Keratinocyte (primary cell): Measurements from ENCODE around the gene RAB11A. TPM values are rescaled to one million over a fixed set of nuclear protein-coding genes. Genes with fewer than 3 reads are reported as not detected.

Source experiments
- DNase-seq: peaks from one replicate; pipeline ENCODE4 v3.0.0-alpha.2; 2011; ENCODE audit warnings: low read depth, missing footprints, low spot score
- FAIRE-seq: peaks from 2 replicates; lab custom pipeline; 2011; peaks lifted over from hg19 to GRCh38; lab: Jason Lieb, UNC
- H2AFZ ChIP-seq: 2 replicates; pipeline ENCODE4 v1.6.0; 2012; ENCODE audit warnings: low read length, control low read depth, inconsistent platforms; ENCODE audit not compliant: control insufficient read depth
- H3K27ac ChIP-seq: 2 replicates; pipeline ENCODE4 v1.5.1; 2011; ENCODE audit warnings: low read length; ENCODE audit not compliant: control insufficient read depth, insufficient read depth
- H3K27me3 ChIP-seq: 3 replicates; pipeline ENCODE4 v1.6.0; 2011; ENCODE audit warnings: low read length; ENCODE audit not compliant: control insufficient read depth, insufficient read depth; ENCODE audit errors: extremely low read depth
- H3K36me3 ChIP-seq, 2 experiments: 2 replicates in 1 of 2; 3 replicates in 1 of 2; pipeline ENCODE4 v1.5.1; 2011; ENCODE audit warnings: low read length in 2 of 2, mild to moderate bottlenecking in 1 of 2; ENCODE audit not compliant: control insufficient read depth in 2 of 2, insufficient read depth in 2 of 2; ENCODE audit errors: extremely low read depth in 1 of 2
- H3K4me1 ChIP-seq: 3 replicates; pipeline ENCODE4 v1.5.1; 2011; ENCODE audit warnings: low read length; ENCODE audit not compliant: control insufficient read depth, insufficient read depth; ENCODE audit errors: extremely low read depth
- H3K4me2 ChIP-seq: 3 replicates; pipeline ENCODE4 v1.6.0; 2011; ENCODE audit warnings: low read depth, low read length; ENCODE audit not compliant: control insufficient read depth, insufficient read depth; ENCODE audit errors: extremely low read depth
- H3K4me3 ChIP-seq, 3 experiments: fragments of 200-600 bp in 1 of 3; sonication (generic) in 1 of 3; 2 replicates in 2 of 3; 3 replicates in 1 of 3; pipeline ENCODE4 v1.5.1; 2011 to 2016; ENCODE audit warnings: low read length in 3 of 3, mild to moderate bottlenecking in 3 of 3, control low read depth in 2 of 3, inconsistent platforms in 1 of 3, low read depth in 1 of 3, mixed read lengths in 1 of 3, mixed run types in 1 of 3, moderate library complexity in 1 of 3; ENCODE audit not compliant: control insufficient read depth in 2 of 3, insufficient read depth in 2 of 3; ENCODE audit errors: extremely low read depth in 1 of 3
- H3K79me2 ChIP-seq: 2 replicates; pipeline ENCODE4 v1.6.0; 2012; ENCODE audit warnings: low read length; ENCODE audit not compliant: control insufficient read depth, insufficient read depth
- H3K9ac ChIP-seq: 3 replicates; pipeline ENCODE4 v1.6.0; 2011; ENCODE audit warnings: low read length; ENCODE audit not compliant: control insufficient read depth, insufficient read depth; ENCODE audit errors: extremely low read depth
- H3K9me1 ChIP-seq: 3 replicates; pipeline ENCODE4 v1.6.0; 2011; ENCODE audit warnings: low read length; ENCODE audit not compliant: control insufficient read depth, insufficient read depth; ENCODE audit errors: extremely low read depth
- H3K9me3 ChIP-seq: 2 replicates; pipeline ENCODE4 v1.5.1; 2012; ENCODE audit warnings: low read depth, low read length; ENCODE audit not compliant: control insufficient read depth
- H4K20me1 ChIP-seq: 3 replicates; pipeline ENCODE4 v1.6.0; 2011; ENCODE audit warnings: low read length; ENCODE audit not compliant: control insufficient read depth, insufficient read depth; ENCODE audit errors: extremely low read depth
- EZH2 ChIP-seq: IDR thresholded peaks from one replicate; pipeline ENCODE4 v1.6.1; 2012; ENCODE audit warnings: inconsistent platforms, mild to moderate bottlenecking, low read length, moderate library complexity
- dilution Hi-C: fragments of 300-500 bp; cut with MboI; formaldehyde crosslinking; loops from one replicate; pipeline ENCODE4 v1.7.0; 2020; ENCODE audit warnings: low sequenced_read_pairs; ENCODE audit not compliant: extremely low pct_ligation_motif_present
- polyA plus RNA-seq, 5 experiments: library from polyadenylated mRNA; depleted of rRNA in 3 of 5; stranded (reverse) in 3 of 5; stranded (forward) in 1 of 5; unstranded in 1 of 5; fragments of >200 nt; gene quantifications; 1 replicate in 1 of 5; 2 replicates in 3 of 5; 3 replicates in 1 of 5; pipeline versions ENCODE4 v1.2.1 to v1.2.3, GENCODE V29; 2011 to 2012; ENCODE audit warnings: missing spikeins in 2 of 5, low read depth in 1 of 5, low replicate concordance in 1 of 5
- TF ChIP-seq, protein P1 (sequence below), 3 experiments: IDR thresholded peaks in 1 of 3; conservative IDR thresholded peaks in 1 of 3; optimal IDR thresholded peaks in 1 of 3; 2 replicates in 2 of 3; 3 replicates in 1 of 3; pipeline versions ENCODE3 to v1.5.1; 2011; ENCODE audit warnings: low read length in 3 of 3, mild to moderate bottlenecking in 3 of 3, moderate library complexity in 2 of 3, control low read depth in 1 of 3, inconsistent platforms in 1 of 3; ENCODE audit not compliant: insufficient read depth in 2 of 3; ENCODE audit errors: extremely low read depth in 1 of 3

RAB11A gene
- polyA plus RNA-seq, 1 donor (not counting 4 experiments of a cell fraction or from before 2014, with no cell fraction given) = 537 TPM

DNA sequence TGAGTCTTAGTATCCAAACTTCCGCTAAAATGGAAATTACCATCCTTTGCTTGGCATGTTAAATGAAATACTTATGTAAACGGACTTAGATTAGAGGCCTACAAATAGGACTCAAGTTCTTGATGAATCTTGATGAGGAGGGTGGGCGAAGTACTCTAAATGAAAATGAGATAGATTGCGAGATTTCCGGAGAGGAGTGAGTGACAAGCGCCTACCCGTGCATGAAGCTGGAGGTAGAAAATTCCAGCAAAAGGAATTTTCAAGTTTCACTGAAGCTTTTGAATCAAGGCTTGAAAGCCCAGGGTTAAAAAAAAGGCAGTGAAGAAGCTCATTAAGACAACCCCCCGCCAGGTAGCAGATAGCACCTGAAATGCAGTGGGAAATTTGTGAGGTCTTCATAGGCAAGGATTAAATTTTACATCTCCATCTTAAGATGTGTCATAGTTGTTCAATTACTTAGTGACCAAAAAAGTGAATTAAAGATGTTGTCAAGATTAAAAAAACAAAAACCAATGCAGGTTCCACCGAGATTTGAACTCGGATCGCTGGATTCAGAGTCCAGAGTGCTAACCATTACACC lies 655 bp upstream of the RAB11A start:
- Histone ChIP-seq H3K79me2 (peaks cover 43% of the 10 kb centered on the region), H3K27me3 (no peaks in the 10 kb centered on the region), H3K4me1 (peaks cover 20% of the 10 kb centered on the region), H3K9ac (peak overlapping the region; percentile 98), H3K4me3 (peak overlapping the region; percentile 81 to 98 (median 91)), H3K27ac (peak overlapping the region; percentile 90), H3K9me1 (no peaks in the 10 kb centered on the region), H3K4me2 (peak overlapping the region; percentile 30), H2AFZ (no peak overlapping the region), H3K36me3 (no peaks in the 10 kb centered on the region), H4K20me1 (peaks cover 3% of the 10 kb centered on the region), H3K9me3 (no peaks in the 10 kb centered on the region)
- dilution Hi-C loops = no loop called here
- no peak for FAIRE-seq
- no peak for DNase-seq
- TF ChIP-seq, protein P1, sequence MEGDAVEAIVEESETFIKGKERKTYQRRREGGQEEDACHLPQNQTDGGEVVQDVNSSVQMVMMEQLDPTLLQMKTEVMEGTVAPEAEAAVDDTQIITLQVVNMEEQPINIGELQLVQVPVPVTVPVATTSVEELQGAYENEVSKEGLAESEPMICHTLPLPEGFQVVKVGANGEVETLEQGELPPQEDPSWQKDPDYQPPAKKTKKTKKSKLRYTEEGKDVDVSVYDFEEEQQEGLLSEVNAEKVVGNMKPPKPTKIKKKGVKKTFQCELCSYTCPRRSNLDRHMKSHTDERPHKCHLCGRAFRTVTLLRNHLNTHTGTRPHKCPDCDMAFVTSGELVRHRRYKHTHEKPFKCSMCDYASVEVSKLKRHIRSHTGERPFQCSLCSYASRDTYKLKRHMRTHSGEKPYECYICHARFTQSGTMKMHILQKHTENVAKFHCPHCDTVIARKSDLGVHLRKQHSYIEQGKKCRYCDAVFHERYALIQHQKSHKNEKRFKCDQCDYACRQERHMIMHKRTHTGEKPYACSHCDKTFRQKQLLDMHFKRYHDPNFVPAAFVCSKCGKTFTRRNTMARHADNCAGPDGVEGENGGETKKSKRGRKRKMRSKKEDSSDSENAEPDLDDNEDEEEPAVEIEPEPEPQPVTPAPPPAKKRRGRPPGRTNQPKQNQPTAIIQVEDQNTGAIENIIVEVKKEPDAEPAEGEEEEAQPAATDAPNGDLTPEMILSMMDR (optimal IDR thresholded peaks at IDR 0.05 in 1 of 3, IDR thresholded peaks at IDR 0.05 in 1 of 3, conservative IDR thresholded peaks at IDR 0.05 in 1 of 3; ENCODE audit: extremely low read depth in 1 of 3, insufficient read depth in 2 of 3, low read length in 3 of 3) = no peak
- no peak for TF ChIP-seq EZH2

DNA sequence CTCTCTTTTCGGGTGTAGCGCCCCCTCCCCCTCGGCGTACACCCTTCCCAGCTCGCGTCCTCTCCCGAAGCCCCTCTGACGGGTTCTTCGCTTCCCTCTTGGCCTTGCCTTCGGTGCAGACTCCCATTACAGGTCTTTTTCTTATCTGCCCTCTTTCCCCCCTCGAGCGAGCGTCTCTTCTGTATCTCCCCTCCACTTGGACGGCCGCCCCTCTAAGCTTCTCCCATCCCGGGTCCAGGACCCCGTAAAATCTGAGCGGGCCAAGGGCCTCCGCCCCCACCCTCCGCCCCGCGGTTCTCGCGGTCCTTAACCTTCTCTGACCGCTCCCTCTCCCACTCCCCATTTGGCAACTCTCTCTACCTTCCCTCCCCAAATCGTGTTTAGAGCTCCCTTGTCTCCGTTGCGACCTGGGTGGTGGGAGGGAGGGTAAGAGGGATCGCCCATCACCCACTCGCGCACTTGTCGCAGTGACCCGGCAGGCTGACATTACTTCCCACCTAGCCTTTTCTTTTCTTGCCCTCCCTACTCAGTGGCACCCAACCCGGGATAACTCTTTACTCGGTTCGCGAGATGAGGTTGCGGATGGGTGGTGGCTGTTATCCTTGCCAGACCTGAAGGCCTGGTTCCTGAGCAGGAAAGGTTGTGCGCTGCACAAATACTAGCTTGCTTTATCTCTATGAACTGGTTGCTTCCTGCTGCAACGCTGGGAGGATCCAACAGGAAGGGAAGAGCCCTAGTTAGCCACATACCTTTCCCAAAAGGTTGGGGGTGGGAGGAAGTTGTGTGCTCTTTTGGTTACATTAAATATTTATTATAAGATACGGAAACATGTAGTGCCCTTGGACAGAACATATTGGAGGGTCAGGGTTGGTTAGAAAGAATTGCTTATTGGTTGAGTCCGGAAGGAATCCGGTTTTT lies 922 bp downstream of the RAB11A start:
- Histone ChIP-seq H3K9me1 (no peaks in the 10 kb centered on the region), H3K27me3 (no peaks in the 10 kb centered on the region), H2AFZ (peak overlapping the region; percentile 87), H3K79me2 (peaks cover 59% of the 10 kb centered on the region), H3K4me3 (peak overlapping the region; percentile 81 to 98 (median 91)), H3K27ac (peak overlapping the region; percentile 90), H3K4me1 (peaks cover 20% of the 10 kb centered on the region), H4K20me1 (peaks cover 5% of the 10 kb centered on the region), H3K4me2 (peak overlapping the region; percentile 96), H3K9ac (peak overlapping the region; percentile 98), H3K36me3 (peaks cover under 1 to 5% of the 10 kb centered on the region in 2 experiments), H3K9me3 (no peaks in the 10 kb centered on the region)
- DNase-seq = no peak
- TF ChIP-seq, protein P1 (optimal IDR thresholded peaks at IDR 0.05 in 1 of 3, IDR thresholded peaks at IDR 0.05 in 1 of 3, conservative IDR thresholded peaks at IDR 0.05 in 1 of 3; ENCODE audit: extremely low read depth in 1 of 3, insufficient read depth in 2 of 3, low read length in 3 of 3) = peak in 1 of 3 experiments; percentile 16
- no peak for TF ChIP-seq EZH2
- peak; percentile 32 for FAIRE-seq
- dilution Hi-C loops = no loop called here
